MM.1S (cell line): ENCODE data around the gene DNM1.

Experiments
- CTCF ChIP-seq: fragments of 300-600 bp; sonication (generic); IDR thresholded peaks from 2 replicates; pipeline ENCODE4 v1.5.1; 2016; ENCODE audit warnings: antibody characterized with exemption, low read length, mixed read lengths
- EZH2 ChIP-seq: fragments of 300-600 bp; sonication (generic); optimal IDR thresholded peaks from 2 replicates; pipeline ENCODE3; 2017; ENCODE audit warnings: low read depth, mild to moderate bottlenecking, antibody characterized with exemption, low read length, mixed read lengths

DNA sequence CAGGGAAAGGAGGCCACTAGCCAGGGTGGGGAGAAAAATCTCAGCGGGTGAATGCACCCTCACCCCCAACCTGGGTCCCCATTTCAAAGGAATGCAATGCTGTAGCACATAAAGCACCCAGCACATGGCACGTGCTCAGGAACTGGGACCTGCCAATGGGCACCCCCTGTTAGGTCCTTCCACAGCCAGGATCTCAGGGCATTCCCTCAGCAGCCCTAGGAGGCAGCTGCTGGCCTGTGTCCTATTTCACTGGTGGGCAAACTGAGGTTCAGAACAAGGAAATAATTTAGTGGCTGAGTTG lies 8.8 kb downstream of the DNM1 start:
- TF ChIP-seq CTCF (no peak), EZH2 (no peak)
